ENCODE results near the gene MSI2. TPM values are rescaled to one million over a fixed set of nuclear protein-coding genes. Genes with fewer than 3 reads are reported as not detected.
A peak's percentile ranks its signal among the peaks of the same experiment; 100 is the strongest.

MSI2 gene
- total RNA-seq, 1 donor: 23.2 TPM

GRCh38 chr17:57289130-57289529, 32.8 kb downstream of the MSI2 start:
- no peaks in the 10 kb centered on the region for H3K9me3 ChIP-seq (ENCODE audit: low read depth, low read length)
- no peaks in the 10 kb centered on the region for H3K4me1 ChIP-seq (ENCODE audit: insufficient read depth, low read length)
- H3K27me3 ChIP-seq (ENCODE audit: insufficient read depth, low read length): no peaks in the 10 kb centered on the region
- no peaks in the 10 kb centered on the region for H3K36me3 ChIP-seq (ENCODE audit: insufficient read depth, low read length)
- H2AFZ ChIP-seq (ENCODE audit: low read length): no peak overlapping the region
- no peak for DNase-seq (ENCODE audit: insufficient read length, low spot score, missing footprints)
- H4K20me1 ChIP-seq (ENCODE audit: insufficient read depth, low read length): no peaks in the 10 kb centered on the region
- H3K4me3 ChIP-seq (ENCODE audit: insufficient read depth, low read length): no peak overlapping the region
- no peaks in the 10 kb centered on the region for H3K79me2 ChIP-seq (ENCODE audit: insufficient read depth, low read length)
- no peak for TF ChIP-seq CTCF (IDR thresholded peaks at IDR 0.05; ENCODE audit: extremely low read depth, low read depth, low read length)
- H3K27ac ChIP-seq (ENCODE audit: low read depth, low read length): no peak overlapping the region
- H3K4me2 ChIP-seq (ENCODE audit: insufficient read depth, low read length): no peak overlapping the region

GRCh38 chr17:57289613-57290012, 33.3 kb downstream of the MSI2 start:
- Histone ChIP-seq H3K27ac (ENCODE audit: low read depth, low read length) (no peak overlapping the region), H3K4me3 (ENCODE audit: insufficient read depth, low read length) (no peak overlapping the region)
- no peak for TF ChIP-seq CTCF (IDR thresholded peaks at IDR 0.05; ENCODE audit: extremely low read depth, low read depth, low read length)

GRCh38 chr17:57290981-57291380, 34.7 kb downstream of the MSI2 start:
- no peak overlapping the region for H3K4me3 ChIP-seq (ENCODE audit: insufficient read depth, low read length)
- peak; percentile 57 for DNase-seq (ENCODE audit: insufficient read length, low spot score, missing footprints)
- H3K4me1 ChIP-seq (ENCODE audit: insufficient read depth, low read length): no peaks in the 10 kb centered on the region
- no peaks in the 10 kb centered on the region for H3K9me3 ChIP-seq (ENCODE audit: low read depth, low read length)
- H4K20me1 ChIP-seq (ENCODE audit: insufficient read depth, low read length): no peaks in the 10 kb centered on the region
- no peaks in the 10 kb centered on the region for H3K36me3 ChIP-seq (ENCODE audit: insufficient read depth, low read length)
- H3K27me3 ChIP-seq (ENCODE audit: insufficient read depth, low read length): no peaks in the 10 kb centered on the region
- no peaks in the 10 kb centered on the region for H3K79me2 ChIP-seq (ENCODE audit: insufficient read depth, low read length)
- TF ChIP-seq CTCF (IDR thresholded peaks at IDR 0.05; ENCODE audit: extremely low read depth, low read depth, low read length): no peak
- no peak overlapping the region for H2AFZ ChIP-seq (ENCODE audit: low read length)
- H3K27ac ChIP-seq (ENCODE audit: low read depth, low read length): no peak overlapping the region
- H3K4me2 ChIP-seq (ENCODE audit: insufficient read depth, low read length): no peak overlapping the region

More at GRCh38 chr17:57289613-57290012, 33.3 kb downstream of the MSI2 start:
- no peak for DNase-seq (ENCODE audit: insufficient read length, low spot score, missing footprints)
- Histone ChIP-seq H3K79me2 (ENCODE audit: insufficient read depth, low read length) (no peaks in the 10 kb centered on the region), H3K27me3 (ENCODE audit: insufficient read depth, low read length) (no peaks in the 10 kb centered on the region), H2AFZ (ENCODE audit: low read length) (no peak overlapping the region), H4K20me1 (ENCODE audit: insufficient read depth, low read length) (no peaks in the 10 kb centered on the region), H3K4me1 (ENCODE audit: insufficient read depth, low read length) (no peaks in the 10 kb centered on the region), H3K4me2 (ENCODE audit: insufficient read depth, low read length) (no peak overlapping the region), H3K9me3 (ENCODE audit: low read depth, low read length) (no peaks in the 10 kb centered on the region), H3K36me3 (ENCODE audit: insufficient read depth, low read length) (no peaks in the 10 kb centered on the region)

- H3K4me3 ChIP-seq (ENCODE audit: insufficient read depth, low read length): no peak overlapping the region
- H3K27me3 ChIP-seq (ENCODE audit: insufficient read depth, low read length): no peaks in the 10 kb centered on the region
- TF ChIP-seq CTCF (IDR thresholded peaks at IDR 0.05; ENCODE audit: extremely low read depth, low read depth, low read length): no peak
- no peaks in the 10 kb centered on the region for H3K9me3 ChIP-seq (ENCODE audit: low read depth, low read length)
- no peak for DNase-seq (ENCODE audit: insufficient read length, low spot score, missing footprints)
- no peak overlapping the region for H3K4me2 ChIP-seq (ENCODE audit: insufficient read depth, low read length)
- no peak overlapping the region for H3K27ac ChIP-seq (ENCODE audit: low read depth, low read length)
- H3K36me3 ChIP-seq (ENCODE audit: insufficient read depth, low read length): no peaks in the 10 kb centered on the region
- no peak overlapping the region for H2AFZ ChIP-seq (ENCODE audit: low read length)
- H4K20me1 ChIP-seq (ENCODE audit: insufficient read depth, low read length): no peaks in the 10 kb centered on the region
- H3K4me1 ChIP-seq (ENCODE audit: insufficient read depth, low read length): no peaks in the 10 kb centered on the region
- no peaks in the 10 kb centered on the region for H3K79me2 ChIP-seq (ENCODE audit: insufficient read depth, low read length)
These were observed 35.8 kb downstream of the MSI2 start for GRCh38 chr17:57292091-57292490.
